ENCODE measurements around the gene BRAT1.
"Not testable (repeated sequence)": the region's sequence is repeated elsewhere in the genome, so short reads cannot be mapped to it uniquely, and the experiment has no call there.

The BRAT1 gene

GRCh38 chr7:2583798-2584580 lies 28.7 kb upstream of the BRAT1 start:
- no peak for DNase-seq (ENCODE audit: low read depth)

- DNase-seq (ENCODE audit: low read depth) = no peak
Measured at GRCh38 chr7:2582006-2582735, 26.8 kb upstream of the BRAT1 start.

GRCh38 chr7:2580636-2581035 lies 25.3 kb upstream of the BRAT1 start:
- DNase-seq (ENCODE audit: low read depth) = no peak

- no peak for DNase-seq (ENCODE audit: low read depth)
Measured at GRCh38 chr7:2577914-2578680, 22.8 kb upstream of the BRAT1 start.

- no peak for DNase-seq (ENCODE audit: low read depth)
Measured at GRCh38 chr7:2576742-2577491, 21.6 kb upstream of the BRAT1 start.

GRCh38 chr7:2575733-2576340 lies 20.5 kb upstream of the BRAT1 start:
- peak; percentile 83 for DNase-seq (ENCODE audit: low read depth)

- DNase-seq (ENCODE audit: low read depth) = no peak
Measured at GRCh38 chr7:2575046-2575732, 19.9 kb upstream of the BRAT1 start.

- no peak for DNase-seq (ENCODE audit: low read depth)
Measured at GRCh38 chr7:2573761-2574160, 18.4 kb upstream of the BRAT1 start.

- peak; percentile 29 for DNase-seq (ENCODE audit: low read depth)
Measured at GRCh38 chr7:2572101-2572842, 16.9 kb upstream of the BRAT1 start.

GRCh38 chr7:2571409-2571808 lies 16.1 kb upstream of the BRAT1 start:
- no peak for DNase-seq (ENCODE audit: low read depth)

- no peak for DNase-seq (ENCODE audit: low read depth)
Measured at GRCh38 chr7:2570021-2570420, 14.7 kb upstream of the BRAT1 start.

GRCh38 chr7:2569421-2569820 lies 14.1 kb upstream of the BRAT1 start:
- no peak for DNase-seq (ENCODE audit: low read depth)

- DNase-seq (ENCODE audit: low read depth) = no peak
Measured at GRCh38 chr7:2568521-2569223, 13.3 kb upstream of the BRAT1 start.

- DNase-seq (ENCODE audit: low read depth) = peak; percentile 41
Measured at GRCh38 chr7:2567679-2568278, 12.5 kb upstream of the BRAT1 start.

GRCh38 chr7:2566890-2567678 lies 11.8 kb upstream of the BRAT1 start:
- DNase-seq (ENCODE audit: low read depth) = no peak

- no peak for DNase-seq (ENCODE audit: low read depth)
Measured at GRCh38 chr7:2566348-2566889, 11.1 kb upstream of the BRAT1 start.

GRCh38 chr7:2564970-2565540 lies 9.7 kb upstream of the BRAT1 start:
- no peak for DNase-seq (ENCODE audit: low read depth)

- DNase-seq (ENCODE audit: low read depth) = not testable (repeated sequence)
Measured at GRCh38 chr7:2563955-2564354, 8.6 kb upstream of the BRAT1 start.

Data from amniotic epithelial cell (primary cell).